K562 (cell line): ENCODE data around the gene MLST8. TPM values are rescaled to one million over a fixed set of nuclear protein-coding genes. Genes with fewer than 3 reads are reported as not detected.

Experiments used
- ATF1 ChIP-seq, 2 experiments: fragments of 450-650 bp in 1 of 2; IDR thresholded peaks; 2 replicates each; pipeline ENCODE4 v1.6.1; 2016; ENCODE audit warnings: missing compliant biosample characterization in 1 of 2, missing genetic modification characterization in 1 of 2
- ESRRA ChIP-seq: fragments of 450-650 bp; IDR thresholded peaks from 2 replicates; pipeline ENCODE4 v1.6.1; 2014; ENCODE audit warnings: low read depth, mild to moderate bottlenecking, moderate library complexity, borderline replicate concordance
- FOXK2 ChIP-seq, 2 experiments: fragments of 450-650 bp; IDR thresholded peaks in 1 of 2; conservative IDR thresholded peaks in 1 of 2; 2 replicates each; pipeline ENCODE4 v1.6.1; 2016; ENCODE audit warnings: low read depth in 2 of 2, mild to moderate bottlenecking in 1 of 2
- MITF ChIP-seq: IDR thresholded peaks from 2 replicates; pipeline ENCODE4 v1.6.1; 2014; ENCODE audit warnings: antibody characterized with exemption
- NRF1 ChIP-seq, 2 experiments: fragments of 450-650 bp; IDR thresholded peaks in 1 of 2; conservative IDR thresholded peaks in 1 of 2; 2 replicates each; pipeline ENCODE4 v1.6.1; 2014; ENCODE audit warnings: mild to moderate bottlenecking in 2 of 2
- PATZ1 ChIP-seq: fragments of 250-450 bp; sonication (Bioruptor Pico); IDR thresholded peaks from 2 replicates; pipeline ENCODE4 v1.5.0; 2020; ENCODE audit warnings: mild to moderate bottlenecking, borderline replicate concordance
- PKNOX1 ChIP-seq: fragments of 450-650 bp; IDR thresholded peaks from 2 replicates; pipeline ENCODE4 v1.6.1; 2016
- PURB ChIP-seq: sonication (generic); formaldehyde crosslinking; IDR thresholded peaks from 2 replicates; pipeline ENCODE4 v1.9.0; 2021; ENCODE audit warnings: low read depth, mild to moderate bottlenecking, missing genetic modification reagents
- RBBP5 ChIP-seq: fragments of 200-600 bp; sonication (generic); IDR thresholded peaks from 2 replicates; pipeline ENCODE4 v1.6.1; 2012; ENCODE audit warnings: borderline replicate concordance, mild to moderate bottlenecking, low read length, control low read depth, inconsistent platforms; ENCODE audit not compliant: insufficient read depth, poor library complexity, severe bottlenecking
- SLC30A9 ChIP-seq: fragments of 250-450 bp; sonication (Bioruptor Pico); IDR thresholded peaks from 2 replicates; pipeline ENCODE4 v1.8.0; 2022; ENCODE audit warnings: mild to moderate bottlenecking, moderate library complexity
- TAF9B ChIP-seq: fragments of 450-650 bp; IDR thresholded peaks from 2 replicates; pipeline ENCODE4 v1.6.1; 2018; ENCODE audit warnings: mild to moderate bottlenecking; ENCODE audit not compliant: partially characterized antibody
- TEAD2 ChIP-seq: fragments of 450-650 bp; IDR thresholded peaks from 2 replicates; pipeline ENCODE4 v1.6.1; 2016; ENCODE audit warnings: missing genetic modification characterization, control low read depth, missing compliant biosample characterization
- ZNF436 ChIP-seq: fragments of 250-450, 450-650 bp; sonication (Bioruptor Pico); formaldehyde crosslinking; IDR thresholded peaks from 2 replicates; pipeline ENCODE4 v1.7.0; 2020; ENCODE audit warnings: mild to moderate bottlenecking
- ZNF717 ChIP-seq: fragments of 250-450 bp; sonication (Bioruptor Pico); IDR thresholded peaks from 2 replicates; pipeline ENCODE4 v1.5.0; 2021
- polyA plus RNA-seq, 8 experiments: library from polyadenylated mRNA; depleted of rRNA in 4 of 8; stranded (reverse) in 5 of 8; unstranded in 3 of 8; fragments of >200 nt; fragmentation: Nextera tagmentation in 2 of 8; fragmentation: Illumina TruSeq in 1 of 8; extraction: Ambion mirVana in 2 of 8; extraction: Trizol in 1 of 8; gene quantifications; 2 replicates each; pipeline versions ENCODE4 v1.2.1 to v1.2.3, GENCODE V29; 2011 to 2014; ENCODE audit warnings: inconsistent platforms in 1 of 8, missing spikeins in 1 of 8
- total RNA-seq, 7 experiments: library from RNA; depleted of rRNA in 6 of 7; stranded (reverse); fragments of >200 nt in 6 of 7; fragmentation: Illumina TruSeq in 2 of 7; extraction: Trizol in 2 of 7; gene quantifications; 2 replicates each; pipeline versions ENCODE4 v1.2.1 to v1.2.3, GENCODE V29; 2011 to 2021; ENCODE audit warnings: low replicate concordance in 1 of 7
- TF ChIP-seq, protein P1 (sequence below): fragments of 200-800 bp; sonication (Bioruptor generic); IDR thresholded peaks from 2 replicates; pipeline ENCODE4 v1.6.1; 2017; ENCODE audit warnings: missing genetic modification characterization, missing compliant biosample characterization
- TF ChIP-seq, protein P2 (sequence below), 2 experiments: fragments of 450-650 bp in 1 of 2; IDR thresholded peaks; 2 replicates each; pipeline ENCODE4 v1.6.1; 2011 to 2017; ENCODE audit warnings: low read depth in 2 of 2, antibody characterized with exemption in 1 of 2, borderline replicate concordance in 1 of 2, low read length in 1 of 2, mild to moderate bottlenecking in 1 of 2, mixed read lengths in 1 of 2; ENCODE audit not compliant: control insufficient read depth in 1 of 2

MLST8 gene
- total and polyA plus RNA-seq, 9 of the 15 experiments (the other 6 are each of a cell fraction or from before 2014, with no cell fraction given): 1.5 to 116 (median 43.3) TPM

DNA sequence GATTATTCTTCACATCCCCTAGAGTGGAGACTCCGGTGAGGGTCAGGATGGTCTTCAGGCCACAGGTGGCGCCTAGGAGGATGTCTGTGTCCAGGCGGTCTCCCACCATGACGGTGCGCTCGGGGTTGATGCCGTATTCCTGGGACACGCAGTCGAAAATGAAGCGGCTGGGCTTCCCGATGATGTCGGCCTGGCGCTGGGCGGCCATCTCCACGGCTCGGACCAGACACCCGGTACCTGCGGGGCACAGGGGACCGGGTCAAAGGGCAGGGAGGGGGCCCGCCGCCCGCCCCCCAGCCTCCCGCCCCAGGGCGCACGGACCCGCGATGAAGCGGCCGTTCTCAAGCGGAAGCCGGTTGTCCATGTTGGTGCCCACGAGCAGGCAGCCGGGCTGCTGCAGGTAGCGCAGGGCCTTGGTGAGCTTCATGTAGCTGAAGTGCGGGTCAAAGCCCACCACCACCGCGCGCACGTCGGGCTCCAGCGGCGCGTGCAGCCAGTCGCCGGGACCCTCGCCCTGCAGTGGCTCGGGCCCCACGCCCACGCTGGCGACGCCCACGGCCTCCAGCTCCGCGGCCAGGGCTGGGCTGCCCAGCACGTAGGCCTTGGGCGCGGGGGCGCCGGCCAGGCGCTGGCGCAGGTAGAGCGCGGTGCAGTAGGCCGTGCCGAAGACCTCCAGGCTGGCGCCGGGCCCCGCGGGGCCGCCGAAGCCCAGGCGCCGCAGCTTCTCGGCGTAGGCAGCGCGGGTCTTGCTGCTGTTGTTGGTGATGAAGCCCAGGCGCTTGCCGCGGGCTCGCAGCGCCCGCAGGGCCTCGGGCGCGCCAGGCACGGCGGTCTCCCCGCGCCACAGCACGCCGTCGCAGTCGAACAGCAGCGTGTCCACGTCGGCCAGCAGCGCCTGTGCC, 8.8 kb downstream of the MLST8 start (continued):
- TF ChIP-seq, protein P1, sequence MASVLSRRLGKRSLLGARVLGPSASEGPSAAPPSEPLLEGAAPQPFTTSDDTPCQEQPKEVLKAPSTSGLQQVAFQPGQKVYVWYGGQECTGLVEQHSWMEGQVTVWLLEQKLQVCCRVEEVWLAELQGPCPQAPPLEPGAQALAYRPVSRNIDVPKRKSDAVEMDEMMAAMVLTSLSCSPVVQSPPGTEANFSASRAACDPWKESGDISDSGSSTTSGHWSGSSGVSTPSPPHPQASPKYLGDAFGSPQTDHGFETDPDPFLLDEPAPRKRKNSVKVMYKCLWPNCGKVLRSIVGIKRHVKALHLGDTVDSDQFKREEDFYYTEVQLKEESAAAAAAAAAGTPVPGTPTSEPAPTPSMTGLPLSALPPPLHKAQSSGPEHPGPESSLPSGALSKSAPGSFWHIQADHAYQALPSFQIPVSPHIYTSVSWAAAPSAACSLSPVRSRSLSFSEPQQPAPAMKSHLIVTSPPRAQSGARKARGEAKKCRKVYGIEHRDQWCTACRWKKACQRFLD: no peak
- TF ChIP-seq ZNF436 (CRISPR knock-in tag) (no peak), PURB (CRISPR knock-in tag) (no peak), MITF (no peak), FOXK2 (conservative IDR thresholded peaks at IDR 0.05 in 1 of 2, IDR thresholded peaks at IDR 0.05 in 1 of 2; ENCODE audit: low read depth in 2 of 2) (no peak), PATZ1 (CRISPR knock-in tag) (no peak), ZNF717 (CRISPR knock-in tag) (no peak), SLC30A9 (CRISPR knock-in tag) (no peak), ESRRA (no peak), TEAD2 (tag) (no peak), TAF9B (no peak), PKNOX1 (no peak), ATF1 (CRISPR knock-in tag; IDR thresholded peaks at IDR 0.05) (no peak), ATF1 (tag; IDR thresholded peaks at IDR 0.05) (no peak), RBBP5 (peak; percentile 89), NRF1 (conservative IDR thresholded peaks at IDR 0.05 in 1 of 2, IDR thresholded peaks at IDR 0.05 in 1 of 2) (no peak)
- TF ChIP-seq, protein P2, sequence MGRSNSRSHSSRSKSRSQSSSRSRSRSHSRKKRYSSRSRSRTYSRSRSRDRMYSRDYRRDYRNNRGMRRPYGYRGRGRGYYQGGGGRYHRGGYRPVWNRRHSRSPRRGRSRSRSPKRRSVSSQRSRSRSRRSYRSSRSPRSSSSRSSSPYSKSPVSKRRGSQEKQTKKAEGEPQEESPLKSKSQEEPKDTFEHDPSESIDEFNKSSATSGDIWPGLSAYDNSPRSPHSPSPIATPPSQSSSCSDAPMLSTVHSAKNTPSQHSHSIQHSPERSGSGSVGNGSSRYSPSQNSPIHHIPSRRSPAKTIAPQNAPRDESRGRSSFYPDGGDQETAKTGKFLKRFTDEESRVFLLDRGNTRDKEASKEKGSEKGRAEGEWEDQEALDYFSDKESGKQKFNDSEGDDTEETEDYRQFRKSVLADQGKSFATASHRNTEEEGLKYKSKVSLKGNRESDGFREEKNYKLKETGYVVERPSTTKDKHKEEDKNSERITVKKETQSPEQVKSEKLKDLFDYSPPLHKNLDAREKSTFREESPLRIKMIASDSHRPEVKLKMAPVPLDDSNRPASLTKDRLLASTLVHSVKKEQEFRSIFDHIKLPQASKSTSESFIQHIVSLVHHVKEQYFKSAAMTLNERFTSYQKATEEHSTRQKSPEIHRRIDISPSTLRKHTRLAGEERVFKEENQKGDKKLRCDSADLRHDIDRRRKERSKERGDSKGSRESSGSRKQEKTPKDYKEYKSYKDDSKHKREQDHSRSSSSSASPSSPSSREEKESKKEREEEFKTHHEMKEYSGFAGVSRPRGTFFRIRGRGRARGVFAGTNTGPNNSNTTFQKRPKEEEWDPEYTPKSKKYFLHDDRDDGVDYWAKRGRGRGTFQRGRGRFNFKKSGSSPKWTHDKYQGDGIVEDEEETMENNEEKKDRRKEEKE (IDR thresholded peaks at IDR 0.05; ENCODE audit: borderline replicate concordance in 1 of 2, control insufficient read depth in 1 of 2, low read depth in 2 of 2, low read length in 1 of 2): no peak
